Lung (tissue), 12 donors: ENCODE data around the gene CACNA1C. TPM values are rescaled to one million over a fixed set of nuclear protein-coding genes. Genes with fewer than 3 reads are reported as not detected.
A peak's percentile ranks its signal among the peaks of the same experiment; 100 is the strongest.

Source experiments
- ATAC-seq: fragments of 200-7000 bp; cut with Tn5 transposase; one replicate; pipeline ENCODE4 v1.9.1; 2020; ENCODE audit warnings: moderate number of reproducible peaks; ENCODE audit not compliant: insufficient read depth, low FRiP score
- DNase-seq, 3 donors: peaks; one replicate each; pipeline ENCODE4 v3.0.0-alpha.2; 2013 to 2017
- H3K27ac ChIP-seq, 2 donors: one replicate each; pipeline ENCODE4 v1.5.1; 2013; ENCODE audit warnings: mild to moderate bottlenecking in 2 of 2, moderate library complexity in 2 of 2, control low read depth in 1 of 2, inconsistent platforms in 1 of 2, low read depth in 1 of 2, low read length in 1 of 2
- H3K27me3 ChIP-seq, 3 donors: one replicate each; pipeline ENCODE4 v1.5.1; 2013; ENCODE audit warnings: low read length in 2 of 3; ENCODE audit not compliant: control insufficient read depth in 3 of 3, insufficient read depth in 3 of 3
- H3K36me3 ChIP-seq, 4 donors: one replicate each; pipeline ENCODE4 v1.5.1; 2013; ENCODE audit warnings: low read length in 4 of 4, mild to moderate bottlenecking in 1 of 4, moderate library complexity in 1 of 4; ENCODE audit not compliant: control insufficient read depth in 4 of 4, insufficient read depth in 4 of 4
- H3K4me1 ChIP-seq, 5 donors: one replicate each; pipeline ENCODE4 v1.5.1; 2013; ENCODE audit warnings: low read length in 5 of 5, mild to moderate bottlenecking in 2 of 5, moderate library complexity in 1 of 5; ENCODE audit not compliant: control insufficient read depth in 5 of 5, insufficient read depth in 5 of 5
- H3K4me3 ChIP-seq: one replicate; pipeline ENCODE4 v1.5.1; 2013; ENCODE audit warnings: mild to moderate bottlenecking, control low read depth, moderate library complexity
- H3K9ac ChIP-seq, 2 donors: one replicate each; pipeline ENCODE4 v1.5.1; 2013; ENCODE audit warnings: low read length in 2 of 2, control low read depth in 1 of 2; ENCODE audit not compliant: insufficient read depth in 1 of 2
- H3K9me3 ChIP-seq, 4 donors: one replicate each; pipeline ENCODE4 v1.5.1; 2013; ENCODE audit warnings: low read length in 3 of 4, mild to moderate bottlenecking in 1 of 4, moderate library complexity in 1 of 4; ENCODE audit not compliant: control insufficient read depth in 4 of 4, insufficient read depth in 3 of 4
- WGBS, 2 donors: extraction: QIAGEN DNeasy Blood & Tissue Kit; methylation state at CpG; one replicate each; pipeline ENCODE4 v1.1.7; 2013; 5-methylcytosine and 5-hydroxymethylcytosine counted together
- polyA plus RNA-seq, 2 donors: library from polyadenylated mRNA; stranded (reverse); fragments of 200-250 nt; gene quantifications; one replicate each; pipeline ENCODE4 v1.2.1, GENCODE V29; 2013
- total RNA-seq, 2 donors: library from RNA; depleted of rRNA in 1 of 2; stranded (reverse); fragments of >200 nt in 1 of 2; gene quantifications; one replicate each; pipeline ENCODE4 v1.2.1, GENCODE V29; 2014 to 2021
- TF ChIP-seq, protein P1 (sequence below): IDR thresholded peaks from 2 replicates; pipeline ENCODE4 v1.5.1; 2012; ENCODE audit warnings: mild to moderate bottlenecking; ENCODE audit errors: control extremely low read depth, extremely low read depth
- donor health status: control.
- donor health status: control.
- donor health status: Bipolar disorder and iron deficiency.
- donor health status: healthy.
- donor health status: DM: yes; HTN: yes; CAD: no.

Gene CACNA1C
- total and polyA plus RNA-seq, 4 donors = 3.2 to 17.5 (median 7.5) TPM

DNA sequence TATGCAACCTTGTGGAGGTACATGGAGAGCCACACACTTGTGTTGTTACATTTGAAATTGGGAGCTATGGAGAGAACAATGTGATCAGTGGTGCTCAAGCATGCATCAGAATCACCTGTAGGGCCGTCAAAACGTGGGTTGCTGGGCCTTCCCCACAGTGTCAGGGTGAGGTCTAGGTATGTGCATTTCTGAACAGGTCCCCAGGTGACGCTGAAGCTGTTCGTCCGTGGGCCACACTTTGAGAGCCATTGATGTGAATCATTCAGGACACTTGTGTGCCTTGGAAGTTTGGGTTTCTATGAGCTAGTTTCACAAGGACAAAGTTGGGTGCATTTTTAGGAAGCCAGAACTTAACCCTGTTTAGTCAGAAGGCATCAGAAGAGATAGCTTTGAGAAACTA is 450.2 kb downstream of the CACNA1C start:
- no peaks in the 10 kb centered on the region for H3K36me3 ChIP-seq
- TF ChIP-seq, protein P1, sequence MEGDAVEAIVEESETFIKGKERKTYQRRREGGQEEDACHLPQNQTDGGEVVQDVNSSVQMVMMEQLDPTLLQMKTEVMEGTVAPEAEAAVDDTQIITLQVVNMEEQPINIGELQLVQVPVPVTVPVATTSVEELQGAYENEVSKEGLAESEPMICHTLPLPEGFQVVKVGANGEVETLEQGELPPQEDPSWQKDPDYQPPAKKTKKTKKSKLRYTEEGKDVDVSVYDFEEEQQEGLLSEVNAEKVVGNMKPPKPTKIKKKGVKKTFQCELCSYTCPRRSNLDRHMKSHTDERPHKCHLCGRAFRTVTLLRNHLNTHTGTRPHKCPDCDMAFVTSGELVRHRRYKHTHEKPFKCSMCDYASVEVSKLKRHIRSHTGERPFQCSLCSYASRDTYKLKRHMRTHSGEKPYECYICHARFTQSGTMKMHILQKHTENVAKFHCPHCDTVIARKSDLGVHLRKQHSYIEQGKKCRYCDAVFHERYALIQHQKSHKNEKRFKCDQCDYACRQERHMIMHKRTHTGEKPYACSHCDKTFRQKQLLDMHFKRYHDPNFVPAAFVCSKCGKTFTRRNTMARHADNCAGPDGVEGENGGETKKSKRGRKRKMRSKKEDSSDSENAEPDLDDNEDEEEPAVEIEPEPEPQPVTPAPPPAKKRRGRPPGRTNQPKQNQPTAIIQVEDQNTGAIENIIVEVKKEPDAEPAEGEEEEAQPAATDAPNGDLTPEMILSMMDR = no peak
- H3K4me3 ChIP-seq = no peak overlapping the region
- peaks cover 0 to 12% (median 0%) of the 10 kb centered on the region in 5 donors for H3K4me1 ChIP-seq
- H3K9ac ChIP-seq = no peak overlapping the region
- no peak for ATAC-seq
- WGBS, 2 donors = 78 to 85% methylated on average over 5 of the region's 5 CpGs
- H3K9me3 ChIP-seq = no peaks in the 10 kb centered on the region
- DNase-seq = no peak
- no peaks in the 10 kb centered on the region for H3K27me3 ChIP-seq
- H3K27ac ChIP-seq = no peak overlapping the region

DNA sequence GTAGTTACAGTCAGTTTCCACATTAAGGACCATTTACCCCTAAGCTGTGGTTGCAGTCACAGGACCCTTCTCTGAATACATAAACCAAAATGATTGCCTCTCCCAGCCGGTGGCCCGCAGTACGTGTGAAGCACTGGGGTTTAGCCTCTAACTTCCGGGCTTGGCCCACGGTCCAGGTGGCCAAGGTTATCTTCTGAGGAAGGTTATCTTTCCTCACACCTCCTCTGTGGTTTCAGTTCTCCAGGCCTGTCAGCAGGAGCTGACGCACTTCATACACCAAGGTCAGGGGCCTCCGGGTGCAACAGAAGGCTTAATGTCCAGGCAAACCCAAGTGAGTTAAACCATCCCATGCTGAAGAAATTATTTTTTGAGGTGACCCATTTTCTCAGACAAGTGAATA is 451.0 kb downstream of the CACNA1C start:
- Histone ChIP-seq H3K4me3 (no peak overlapping the region), H3K9me3 (no peaks in the 10 kb centered on the region), H3K4me1 (peaks cover 0 to 12% (median 0%) of the 10 kb centered on the region in 5 donors), H3K27me3 (no peaks in the 10 kb centered on the region), H3K27ac (peak overlapping the region in 1 of 2 donors; percentile 21), H3K36me3 (no peaks in the 10 kb centered on the region), H3K9ac (no peak overlapping the region)
- DNase-seq = no peak
- no peak for ATAC-seq
- TF ChIP-seq, protein P1 = no peak
- WGBS, 2 donors = 66 to 67% methylated on average over 7 of the region's 7 CpGs

DNA sequence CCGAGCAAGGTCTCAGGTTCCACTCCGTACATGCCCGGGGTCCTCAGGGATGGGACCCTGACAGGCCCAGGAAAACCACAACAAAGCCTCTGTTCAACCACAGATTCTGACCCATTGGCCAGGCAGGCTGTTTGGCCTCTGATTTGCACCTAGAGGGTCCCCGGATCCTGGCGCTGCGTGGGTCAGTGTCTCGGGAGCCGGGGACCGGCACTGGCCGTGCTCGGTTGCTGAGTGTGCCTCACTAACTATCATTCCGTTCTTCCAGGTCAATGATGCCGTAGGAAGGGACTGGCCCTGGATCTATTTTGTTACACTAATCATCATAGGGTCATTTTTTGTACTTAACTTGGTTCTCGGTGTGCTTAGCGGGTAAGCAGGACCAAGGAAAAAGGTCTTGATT is 451.8 kb downstream of the CACNA1C start:
- peaks cover 0 to 10% (median 0%) of the 10 kb centered on the region in 5 donors for H3K4me1 ChIP-seq
- H3K27ac ChIP-seq = no peak overlapping the region
- TF ChIP-seq, protein P1 = no peak
- DNase-seq (no peak), ATAC-seq (no peak)
- H3K9me3 ChIP-seq = no peaks in the 10 kb centered on the region
- WGBS, 2 donors = 95 to 96% methylated on average over 15 of the region's 15 CpGs
- H3K4me3 ChIP-seq = no peak overlapping the region
- H3K27me3 ChIP-seq = no peaks in the 10 kb centered on the region
- no peaks in the 10 kb centered on the region for H3K36me3 ChIP-seq
- no peak overlapping the region for H3K9ac ChIP-seq

DNA sequence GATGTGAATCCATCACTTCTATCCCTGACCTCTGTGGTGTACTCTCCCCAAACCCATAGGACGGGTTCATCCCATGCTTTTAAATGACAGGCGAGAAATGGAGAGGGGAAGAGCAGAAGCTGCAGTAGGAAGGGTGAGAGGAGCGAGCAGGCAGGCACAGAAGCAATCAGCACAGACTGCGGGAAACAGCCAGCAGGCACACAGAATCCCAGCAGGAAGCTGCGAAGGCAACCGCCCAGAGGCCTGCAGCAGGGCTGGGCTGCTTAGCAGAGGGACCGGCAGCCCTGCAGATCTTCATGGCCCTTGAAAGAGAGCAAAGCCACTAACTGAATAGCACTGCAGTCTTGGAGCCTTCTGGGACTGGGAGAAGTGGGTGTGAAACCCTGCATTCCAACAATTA is 455.0 kb downstream of the CACNA1C start:
- H3K36me3 ChIP-seq = no peaks in the 10 kb centered on the region
- H3K4me3 ChIP-seq = no peak overlapping the region
- H3K27me3 ChIP-seq = no peaks in the 10 kb centered on the region
- no peak for ATAC-seq
- no peaks in the 10 kb centered on the region for H3K4me1 ChIP-seq
- no peak for DNase-seq
- TF ChIP-seq, protein P1 = no peak
- H3K9ac ChIP-seq = no peak overlapping the region
- H3K27ac ChIP-seq = no peak overlapping the region
- WGBS, 2 donors = 75 to 87% methylated on average over 7 of the region's 7 CpGs
- H3K9me3 ChIP-seq = no peaks in the 10 kb centered on the region
